HG02840 (cell line): Measurements from ENCODE around the gene TESK2.
"Not testable (repeated sequence)": the region's sequence is repeated elsewhere in the genome, so short reads cannot be mapped to it uniquely, and the experiment has no call there.

Source experiments
- ATAC-seq: cut with Tn5 transposase; IDR thresholded peaks from one replicate; pipeline ENCODE4 v1.9.1; 2021; ENCODE audit warnings: mild to moderate bottlenecking, moderate library complexity, moderate number of reproducible peaks; ENCODE audit not compliant: unreplicated experiment, low FRiP score

Gene TESK2

DNA sequence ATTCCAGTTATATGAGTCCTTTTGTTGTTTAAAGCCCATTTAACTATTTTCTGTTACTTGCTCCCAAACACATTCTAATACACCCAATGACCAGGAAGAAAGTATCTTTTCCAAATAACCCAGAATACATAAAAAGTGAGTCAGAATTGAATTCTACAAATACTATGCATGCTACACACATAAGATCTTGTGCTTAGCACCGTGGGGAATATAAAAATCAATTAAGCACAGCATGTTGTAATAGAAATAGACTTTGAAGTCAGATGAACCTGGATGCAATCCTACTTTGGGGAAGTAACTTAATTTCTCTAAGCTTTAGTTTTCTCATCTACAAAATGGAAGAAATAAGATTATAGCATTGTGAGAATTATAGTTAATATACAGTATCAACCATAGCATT, 110.2 kb downstream of the TESK2 start:
- ATAC-seq = no peak

DNA sequence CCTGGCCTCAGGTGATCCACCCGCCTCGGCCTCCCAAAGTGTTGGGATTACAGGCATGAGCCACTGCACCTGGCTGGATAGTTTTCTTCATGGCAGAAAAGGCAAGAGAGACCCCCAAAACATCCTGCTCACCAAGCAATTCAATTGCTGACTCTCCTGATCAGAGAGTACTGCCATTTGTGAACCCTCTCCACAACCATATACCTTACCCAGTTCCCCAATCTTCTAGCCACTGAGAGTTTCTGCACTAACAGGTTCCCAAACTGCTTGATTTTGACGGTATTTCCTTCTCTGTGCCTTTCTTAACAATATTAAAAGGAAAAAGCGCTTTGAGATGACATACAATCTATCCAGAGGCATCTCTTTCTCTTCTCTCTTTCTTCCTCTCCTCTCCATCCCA, 110.8 kb downstream of the TESK2 start:
- ATAC-seq = no peak

DNA sequence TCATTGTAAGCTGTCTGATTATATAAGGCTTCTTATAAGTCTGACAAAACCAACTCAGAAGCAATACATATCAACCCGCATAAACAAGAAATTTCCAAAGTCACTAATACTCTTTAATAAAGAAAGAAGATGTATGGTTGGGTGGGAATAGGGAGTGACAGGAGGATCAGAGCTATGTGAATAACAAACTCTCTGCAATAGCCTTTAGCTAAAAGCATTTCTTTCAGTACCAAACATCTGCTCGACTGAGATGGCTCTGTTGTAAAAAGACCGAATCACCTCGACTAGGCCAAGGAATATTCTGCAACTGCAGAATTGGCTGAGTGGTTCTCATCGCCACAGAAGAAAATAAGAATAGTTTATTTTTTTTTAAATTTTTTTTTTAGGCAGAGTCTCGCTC, 111.4 kb downstream of the TESK2 start:
- ATAC-seq = no peak

DNA sequence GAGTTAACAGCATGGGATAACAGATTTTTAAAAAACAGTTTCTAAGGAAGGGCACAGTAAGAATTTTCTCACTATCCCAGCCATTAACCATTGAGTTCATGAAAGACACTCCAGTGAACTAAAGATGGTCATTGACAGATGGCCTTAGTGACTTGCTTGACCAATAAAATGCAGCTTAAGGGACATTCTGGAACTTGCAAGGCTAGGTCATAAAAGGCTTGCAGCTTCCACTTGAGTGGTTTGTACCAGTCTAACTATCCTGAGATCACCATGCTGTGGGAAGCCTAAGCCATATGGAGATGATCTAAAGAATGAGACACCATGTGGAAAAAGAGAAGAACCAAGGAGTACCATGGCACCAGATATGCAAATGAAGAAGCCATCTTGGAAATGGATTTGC, 112.8 kb downstream of the TESK2 start:
- ATAC-seq = no peak

DNA sequence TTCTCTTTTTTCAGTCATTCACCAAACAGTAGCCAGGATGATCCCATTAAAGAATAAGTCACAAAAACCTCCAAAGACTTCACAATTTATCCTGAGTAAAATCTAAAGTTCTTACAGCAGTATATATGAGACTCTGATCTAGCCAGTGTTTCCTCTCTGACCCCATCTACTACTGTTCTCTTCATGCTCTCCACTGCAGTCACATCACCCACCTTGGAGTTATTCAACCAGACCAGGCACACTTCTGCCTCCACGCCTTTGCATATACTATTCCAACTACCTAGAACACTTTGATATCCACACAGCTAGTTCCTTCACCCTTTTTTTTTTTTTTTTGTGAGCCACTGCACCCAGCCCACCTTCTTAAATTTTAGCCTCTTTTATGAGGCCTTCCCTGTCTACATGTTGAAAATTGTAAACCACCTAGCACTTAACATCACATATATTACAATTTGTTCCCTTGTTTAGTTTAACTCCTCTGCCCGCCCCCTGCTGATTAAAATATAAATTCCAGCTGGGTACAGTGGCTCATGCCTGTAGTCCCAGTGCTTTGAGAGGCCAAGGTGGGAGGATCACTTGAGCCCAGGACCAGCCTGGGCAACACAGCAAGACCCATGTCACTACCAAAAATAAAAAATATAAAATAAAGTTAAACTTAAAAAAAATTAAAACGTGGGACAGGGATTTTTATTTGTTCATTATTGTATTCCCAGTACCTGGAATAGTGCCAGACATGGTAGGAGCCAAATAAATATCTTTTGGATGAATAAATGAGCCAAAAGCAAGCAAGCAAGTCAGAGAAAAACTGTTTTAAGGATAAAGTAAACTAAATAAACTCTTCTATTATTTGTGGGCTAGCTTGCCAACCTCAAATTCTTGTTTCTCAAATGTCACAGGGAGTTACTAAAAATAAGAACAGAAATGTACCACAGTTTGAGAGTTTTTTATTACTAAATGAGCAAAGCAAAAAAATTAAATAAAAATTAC, 115.6 kb downstream of the TESK2 start:
- no peak for ATAC-seq

DNA sequence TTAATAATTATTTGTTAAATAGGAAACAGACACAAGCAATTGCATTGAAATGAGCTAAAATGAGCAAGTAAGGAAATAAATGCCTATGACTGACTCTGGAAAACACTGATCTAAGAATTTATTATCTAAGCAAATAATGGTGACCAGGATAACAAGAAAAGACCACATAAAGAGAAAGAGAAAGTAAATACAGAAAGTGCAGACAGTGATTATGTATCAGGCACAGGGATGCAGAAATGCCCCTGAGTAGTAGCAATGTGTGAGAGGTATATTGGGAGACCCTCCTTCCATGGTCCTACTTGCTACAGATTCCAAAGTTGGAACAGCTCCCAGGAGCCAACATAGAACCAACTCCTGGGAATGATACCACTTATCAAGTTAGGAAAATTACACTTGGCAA, 117.4 kb downstream of the TESK2 start:
- no peak for ATAC-seq

DNA sequence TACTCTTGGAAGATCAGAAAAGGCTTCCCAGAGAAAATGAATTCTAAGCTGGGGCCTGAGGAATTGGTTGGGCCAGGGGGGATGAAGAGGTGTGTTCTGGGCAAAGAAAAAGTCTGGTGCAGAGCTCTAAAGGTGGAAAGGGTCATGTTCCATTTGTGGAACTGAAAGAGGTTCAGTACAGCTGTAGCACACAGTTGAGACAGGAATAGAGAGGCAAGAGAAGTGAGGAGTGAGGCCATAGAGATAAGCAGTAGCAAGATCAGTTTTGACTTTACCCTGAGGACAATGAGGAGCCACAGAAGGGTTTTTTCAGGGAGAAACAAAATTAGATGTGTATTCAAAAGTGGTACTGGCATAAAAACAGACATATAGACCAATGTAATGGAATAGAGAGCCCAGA, 120.4 kb downstream of the TESK2 start:
- no peak for ATAC-seq

DNA sequence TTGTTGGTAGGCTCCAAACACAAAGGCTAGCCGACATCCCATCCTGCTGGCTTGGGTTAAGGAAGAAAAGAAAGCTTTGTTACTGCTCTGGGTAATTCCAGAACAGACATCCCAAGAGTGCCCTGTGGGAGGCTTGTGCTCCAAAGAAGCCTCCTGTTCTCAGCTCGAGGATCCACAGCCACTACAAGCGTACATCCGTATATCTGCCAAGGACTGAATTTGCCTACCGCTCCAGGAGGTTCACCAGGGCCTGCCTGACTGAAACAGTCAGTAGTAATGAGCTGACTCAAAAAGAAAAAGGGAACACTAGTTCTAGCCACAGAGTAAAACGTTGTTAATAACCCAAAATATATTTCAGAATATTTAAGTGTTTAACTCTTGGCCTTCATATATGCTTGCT, 125.9 kb downstream of the TESK2 start:
- peak; percentile 69 for ATAC-seq

DNA sequence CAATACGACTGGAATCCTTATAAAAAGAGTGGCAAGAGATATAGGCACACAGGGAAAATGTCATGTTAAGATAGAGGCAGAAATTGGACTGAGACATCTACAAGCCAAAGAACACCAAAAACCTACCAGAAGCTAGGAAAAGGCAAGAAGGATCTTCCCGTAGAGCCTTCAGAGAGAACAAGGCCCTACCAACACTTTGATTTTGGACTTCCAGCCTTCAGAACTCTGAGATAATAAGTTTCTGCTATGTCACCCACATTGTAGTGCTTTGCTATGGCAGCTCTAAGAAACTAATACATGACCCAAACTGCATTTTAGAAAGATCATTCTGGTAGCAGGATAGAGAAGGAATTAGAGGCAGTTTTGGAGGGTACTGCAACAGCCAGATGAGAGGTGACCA, 126.7 kb downstream of the TESK2 start:
- ATAC-seq = no peak

DNA sequence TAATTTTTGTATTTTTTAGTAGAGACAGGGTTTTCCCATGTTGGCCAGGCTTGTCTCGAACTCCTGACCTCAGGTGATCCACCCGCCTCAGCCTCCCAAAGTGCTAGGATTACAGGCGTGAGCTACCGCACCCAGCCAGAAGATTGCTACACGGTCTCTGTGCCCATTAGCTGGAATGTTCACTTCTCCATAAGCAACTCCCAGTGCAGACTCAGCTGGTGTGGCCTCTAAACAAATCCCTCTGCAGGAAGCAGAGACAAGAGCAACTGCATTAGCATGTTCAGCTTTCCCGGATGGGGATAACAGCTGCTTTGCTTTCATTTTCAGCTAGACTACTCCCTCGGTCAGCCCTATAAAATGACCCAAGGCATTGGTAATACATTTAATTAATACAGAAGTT, 130.0 kb downstream of the TESK2 start:
- ATAC-seq = not testable (repeated sequence)

DNA sequence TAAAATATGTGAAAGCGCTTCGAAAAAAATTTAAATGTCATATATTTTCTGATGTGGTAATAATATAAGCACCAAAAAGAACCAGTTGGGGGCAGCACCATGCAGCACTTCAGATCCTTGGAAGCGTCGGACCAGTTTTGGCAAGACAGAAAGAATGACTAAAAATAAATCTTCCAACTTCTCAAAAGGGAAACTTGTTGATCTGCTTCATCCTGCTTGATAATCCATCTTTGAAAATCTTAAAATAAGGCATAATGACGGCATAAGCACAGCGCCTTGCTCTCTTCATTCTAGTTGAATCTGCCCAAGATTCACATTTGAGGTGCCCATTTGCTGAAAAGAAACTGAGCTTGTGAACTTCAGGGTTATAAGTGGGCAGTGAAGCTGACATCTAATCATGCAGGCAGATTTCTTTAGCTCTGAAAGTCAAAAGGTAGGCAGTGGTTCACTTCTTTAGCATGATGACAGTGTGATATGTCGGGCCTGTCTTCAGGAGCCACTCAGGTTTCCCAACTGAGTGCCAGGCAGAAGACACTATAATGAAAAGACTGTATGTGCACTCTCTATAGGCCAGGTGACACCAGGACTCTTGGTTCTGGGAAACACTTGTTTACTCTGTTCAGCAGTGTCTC, 131.0 kb downstream of the TESK2 start:
- ATAC-seq = no peak

DNA sequence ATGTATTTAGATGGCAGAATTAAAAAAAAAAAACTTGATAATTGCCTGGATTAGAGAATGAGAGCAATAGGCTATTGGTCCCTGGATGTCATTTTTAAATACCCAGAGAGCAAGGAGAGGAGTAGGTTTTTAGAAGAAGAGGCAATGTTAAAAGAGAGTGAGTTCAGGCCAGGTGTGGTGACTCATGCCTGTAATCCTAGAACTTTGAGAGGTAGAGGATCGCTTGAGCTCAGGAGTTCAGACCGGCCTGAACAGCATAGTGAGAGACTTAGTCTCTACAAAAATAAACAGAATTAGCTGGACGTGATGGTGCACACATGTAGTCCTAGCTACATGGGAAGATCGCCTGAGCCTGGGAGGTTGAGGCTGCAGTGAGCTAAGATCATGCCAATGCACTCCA, 134.8 kb downstream of the TESK2 start:
- ATAC-seq = no peak

DNA sequence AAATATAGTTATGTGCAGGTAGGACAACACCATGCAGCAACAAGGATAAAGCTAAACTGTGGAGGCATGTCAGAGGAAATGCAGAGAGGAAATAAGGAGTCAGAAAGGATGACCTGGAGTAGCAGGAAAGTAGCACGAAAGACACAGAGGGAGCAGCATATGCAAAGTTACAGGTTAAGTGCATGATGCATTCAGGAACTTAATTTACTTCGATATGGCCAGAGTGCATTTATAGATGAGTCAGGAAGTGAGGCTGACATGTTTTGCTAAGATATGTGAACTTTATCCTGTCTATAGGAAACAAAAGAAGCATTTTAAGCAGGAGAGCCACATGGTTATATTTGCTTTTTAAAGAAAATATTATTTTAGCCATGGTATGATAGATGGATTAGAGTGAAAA, 135.3 kb downstream of the TESK2 start:
- no peak for ATAC-seq

DNA sequence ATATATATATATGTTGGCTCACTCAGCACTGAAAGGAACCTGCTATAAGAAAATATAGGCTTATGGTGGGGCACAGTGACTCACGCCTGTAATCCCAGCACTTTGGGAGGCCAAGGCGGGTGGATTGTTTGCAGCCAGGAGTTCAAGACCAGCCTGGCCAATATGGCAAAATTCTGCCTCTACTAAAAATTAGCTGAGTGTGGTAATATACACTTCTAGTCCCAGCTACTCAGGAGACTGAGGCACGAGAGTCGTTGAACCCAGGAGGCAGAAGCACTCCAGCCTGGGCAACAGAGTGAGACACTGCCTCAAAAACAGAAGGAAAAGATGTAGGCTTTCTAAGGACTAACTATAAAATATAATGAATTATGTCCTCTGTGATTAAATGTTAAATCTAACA, 136.1 kb downstream of the TESK2 start:
- no peak for ATAC-seq

DNA sequence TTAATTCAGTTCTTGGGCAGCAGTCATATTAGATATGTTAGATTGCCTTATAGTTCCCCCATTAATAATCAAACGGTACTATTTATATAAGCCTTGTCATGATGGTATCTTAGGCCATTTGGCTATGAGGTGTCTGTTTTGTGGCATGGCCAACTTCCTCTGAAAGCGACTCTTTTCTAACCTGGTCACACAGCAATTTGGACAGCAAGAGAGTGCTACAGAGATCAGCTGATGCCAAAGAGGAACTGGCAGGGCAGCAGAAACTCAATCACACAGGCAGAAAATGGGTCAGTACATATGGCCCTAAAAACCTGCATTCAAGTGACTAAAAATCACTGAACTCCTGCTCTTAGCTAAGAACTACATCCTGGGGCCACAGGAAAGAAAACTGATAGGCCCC, 137.3 kb downstream of the TESK2 start:
- ATAC-seq = no peak

DNA sequence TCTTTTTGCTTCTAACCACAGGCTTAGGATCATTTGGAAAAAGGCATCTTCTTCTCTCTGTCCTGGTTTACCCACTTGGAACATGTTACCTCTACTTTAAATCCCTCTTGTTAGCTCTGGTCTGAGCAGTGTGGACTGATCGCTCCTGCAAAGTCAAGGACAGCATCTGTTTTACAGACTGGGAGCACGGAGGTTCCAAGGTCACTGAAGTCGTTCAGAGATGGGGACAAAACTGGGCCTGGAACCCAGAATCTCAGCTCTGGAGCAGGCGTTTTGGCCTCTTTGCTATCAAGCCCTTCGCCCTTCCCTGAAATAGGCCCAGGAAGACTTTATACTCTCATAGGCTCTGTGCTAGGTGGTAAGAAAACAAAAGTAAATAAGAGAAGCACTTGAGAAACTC, 139.5 kb downstream of the TESK2 start:
- ATAC-seq = no peak

DNA sequence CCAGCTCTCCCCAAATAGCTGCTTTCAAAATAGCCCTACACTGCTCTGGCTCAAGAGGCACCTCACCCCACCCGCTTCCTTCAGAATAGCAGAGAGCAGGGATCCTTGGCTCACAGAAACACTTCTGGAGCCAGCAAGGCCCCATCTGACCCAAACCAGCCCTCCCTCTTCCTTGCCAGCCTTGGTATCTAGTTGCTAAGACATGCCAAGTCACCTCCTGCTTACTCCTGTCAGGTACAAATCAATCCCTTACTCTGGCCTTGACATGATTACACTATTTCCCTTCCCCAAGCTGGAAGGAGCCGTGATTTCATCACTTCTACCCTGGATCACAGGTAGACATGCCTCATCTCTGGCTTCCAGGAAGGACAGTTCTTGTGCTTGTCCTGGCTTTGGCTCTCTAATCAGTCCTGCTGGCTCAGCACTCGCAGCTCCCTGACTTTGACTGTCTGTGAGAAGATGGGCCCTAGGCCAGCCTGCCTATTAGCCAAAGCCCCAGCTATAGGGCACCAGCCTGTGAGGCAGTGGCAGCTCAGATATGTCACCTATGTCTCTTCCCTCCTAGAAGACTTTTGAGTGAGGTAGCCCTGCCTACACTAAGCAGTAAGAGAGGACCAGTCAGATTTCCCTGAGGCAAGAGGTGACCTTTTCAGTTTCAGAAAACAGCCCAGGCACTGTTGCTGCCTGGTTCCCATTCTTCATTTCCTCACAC, 141.8 kb downstream of the TESK2 start:
- ATAC-seq = no peak

DNA sequence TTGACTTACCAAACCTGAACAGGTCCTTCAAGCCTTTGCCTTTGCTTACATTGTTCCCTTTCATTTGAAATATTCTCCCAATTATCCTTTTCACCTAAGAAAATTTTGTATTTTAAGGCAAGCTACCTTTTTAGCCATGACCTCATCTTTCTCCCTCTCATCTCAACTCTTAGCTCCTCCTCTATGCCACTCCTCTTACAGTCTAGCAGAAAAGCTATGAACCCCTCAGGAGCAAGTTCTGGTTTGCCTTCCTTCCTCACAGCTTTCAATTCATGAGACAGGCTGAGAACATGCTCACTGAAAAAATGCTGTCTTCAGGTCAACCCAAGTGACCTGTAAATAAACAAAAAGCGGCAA, 142.4 kb downstream of the TESK2 start:
- no peak for ATAC-seq

DNA sequence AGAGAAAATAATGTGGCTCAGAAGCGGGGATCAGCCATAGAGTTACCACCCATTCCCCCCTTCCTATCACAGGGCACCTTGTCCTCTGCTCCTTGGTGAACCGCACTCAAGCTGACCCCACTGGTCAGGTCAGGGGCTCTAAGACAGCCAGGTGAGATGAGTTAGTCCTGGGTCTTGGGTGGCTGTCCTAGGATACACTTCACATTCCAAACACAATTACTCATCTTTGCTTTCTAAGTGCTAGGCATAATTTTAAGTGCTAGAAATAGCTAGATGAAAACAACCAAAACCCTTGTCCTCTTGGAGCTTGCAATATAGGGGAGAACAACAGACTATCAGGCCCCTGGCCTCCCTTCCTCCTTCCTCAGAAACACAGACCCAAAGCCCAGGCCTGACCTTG, 142.9 kb downstream of the TESK2 start:
- no peak for ATAC-seq

DNA sequence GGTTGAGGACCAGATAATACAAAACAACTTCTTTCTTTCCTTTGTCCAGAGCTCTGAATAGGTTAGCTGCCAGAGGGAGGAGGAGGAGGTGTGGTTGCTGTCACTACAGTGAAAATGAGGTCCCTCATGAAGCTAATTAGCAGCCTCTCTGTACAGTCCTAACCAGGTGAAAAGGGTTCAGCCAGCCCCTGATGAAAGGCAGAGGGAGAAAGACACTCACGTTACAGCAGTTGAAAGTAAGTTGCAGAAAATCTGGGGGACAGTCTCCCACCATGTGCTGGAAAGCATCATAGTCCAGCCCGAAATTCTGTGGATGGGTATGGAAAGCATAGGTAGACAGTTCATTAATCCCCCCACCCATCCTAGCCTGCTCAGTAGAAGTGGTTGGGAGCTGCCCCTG, 144.5 kb downstream of the TESK2 start:
- ATAC-seq = no peak

DNA sequence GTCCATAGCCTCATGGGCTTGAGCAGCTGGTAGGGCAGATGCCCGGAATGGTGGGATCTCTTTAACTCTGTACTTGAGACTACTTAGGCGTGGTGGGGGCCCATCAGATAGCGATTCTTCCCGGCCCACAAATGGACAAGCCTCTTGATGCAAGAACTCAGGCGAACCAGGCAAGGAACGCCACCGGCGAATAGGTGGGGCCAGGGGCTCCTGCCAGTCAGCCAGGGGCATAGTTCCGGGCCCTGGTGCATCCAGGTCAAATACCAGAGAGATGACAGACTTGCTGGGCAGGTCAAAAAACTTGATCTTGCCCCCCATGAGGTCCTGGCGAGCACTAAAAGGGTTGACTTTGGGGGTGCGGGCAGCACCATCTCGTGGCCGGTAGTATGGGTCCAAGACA, 145.9 kb downstream of the TESK2 start:
- ATAC-seq = no peak
